NCI-H524 treated with DMSO at 0.1 percent for 48 hours (cell line): ENCODE data around the gene KCNQ1.

Experiments
- DNase-seq: peaks from one replicate; lab custom pipeline; 2025; lab: John Stamatoyannopoulos, UW

KCNQ1 gene

GRCh38 chr11:2535673-2536439 is 91.0 kb downstream of the KCNQ1 start:
- DNase-seq, result no peak

GRCh38 chr11:2536440-2536989 is 91.7 kb downstream of the KCNQ1 start:
- DNase-seq, result no peak

DNA sequence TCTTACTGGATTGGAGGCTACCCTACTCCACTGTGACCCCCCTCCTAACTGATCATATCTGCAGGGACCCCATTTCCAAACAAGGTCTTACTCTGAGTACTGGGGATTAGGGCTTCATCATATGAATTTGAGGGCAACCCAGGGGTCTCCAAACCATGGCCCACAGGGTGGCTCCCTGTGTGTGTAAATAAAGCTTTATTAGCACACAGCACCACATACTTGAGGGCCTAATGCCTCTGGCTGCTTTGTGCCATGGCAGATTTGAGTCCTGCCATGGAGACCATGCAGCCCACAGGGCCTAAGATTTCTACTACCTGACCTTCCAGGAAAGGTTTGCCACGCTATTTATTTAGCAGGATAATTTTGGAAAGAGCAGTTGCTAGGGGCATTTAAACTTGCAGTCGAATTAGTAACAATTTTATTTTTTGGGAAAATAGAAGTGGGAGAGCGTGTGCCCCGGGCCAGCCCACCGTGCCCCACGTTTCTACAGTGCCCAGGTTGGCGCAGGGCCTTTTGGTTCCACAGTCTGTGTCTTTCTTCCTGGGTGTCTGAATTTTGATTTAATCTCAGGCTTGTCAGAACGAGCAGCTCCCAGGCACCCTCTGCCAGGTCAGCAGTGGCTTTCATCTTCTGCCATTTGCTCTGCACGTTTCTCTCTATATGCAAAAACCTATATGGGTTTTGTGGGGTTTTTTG is 92.3 kb downstream of the KCNQ1 start:
- DNase-seq, result no peak

DNA sequence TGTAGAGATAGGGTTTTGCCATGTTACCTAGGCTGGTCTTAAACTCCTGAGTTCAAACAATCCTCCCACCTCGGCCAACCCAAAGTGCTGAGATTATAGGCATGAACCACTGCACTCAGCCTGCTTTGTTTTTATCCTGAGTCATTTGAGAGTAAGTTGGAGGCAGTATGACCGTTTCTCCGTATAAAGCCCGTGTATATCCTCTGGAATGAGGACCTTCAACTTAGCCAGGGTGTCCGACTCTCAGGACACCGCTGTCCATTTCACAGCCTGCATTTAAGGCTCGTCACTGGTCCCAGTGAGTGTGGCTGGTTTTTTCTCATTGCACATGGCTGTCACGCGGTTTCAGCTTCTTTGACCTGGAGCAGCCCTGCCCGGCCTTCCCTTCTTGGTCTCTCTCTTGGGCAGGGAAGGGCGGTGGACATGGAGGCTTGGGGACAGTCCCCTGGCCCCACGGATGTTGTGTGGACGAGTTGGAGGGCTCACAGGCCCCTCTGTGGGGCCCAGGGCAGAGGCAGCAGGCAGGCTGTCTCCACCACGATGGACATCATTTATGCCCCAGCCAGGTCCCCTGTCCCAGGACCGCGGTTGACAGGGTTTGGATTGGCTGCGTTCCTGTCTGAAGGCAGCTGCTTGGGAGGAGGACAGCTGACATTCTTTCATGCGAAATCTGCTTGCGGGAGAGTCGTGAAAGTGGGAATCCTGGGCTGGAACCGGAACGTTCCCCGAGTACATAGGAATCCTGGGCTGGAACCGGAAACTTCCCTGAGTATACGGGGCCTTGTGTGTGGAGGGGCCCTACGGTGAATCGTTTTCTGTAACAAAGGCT is 93.3 kb downstream of the KCNQ1 start:
- DNase-seq, result no peak

GRCh38 chr11:2538951-2539350 is 94.1 kb downstream of the KCNQ1 start:
- DNase-seq, result no peak

DNA sequence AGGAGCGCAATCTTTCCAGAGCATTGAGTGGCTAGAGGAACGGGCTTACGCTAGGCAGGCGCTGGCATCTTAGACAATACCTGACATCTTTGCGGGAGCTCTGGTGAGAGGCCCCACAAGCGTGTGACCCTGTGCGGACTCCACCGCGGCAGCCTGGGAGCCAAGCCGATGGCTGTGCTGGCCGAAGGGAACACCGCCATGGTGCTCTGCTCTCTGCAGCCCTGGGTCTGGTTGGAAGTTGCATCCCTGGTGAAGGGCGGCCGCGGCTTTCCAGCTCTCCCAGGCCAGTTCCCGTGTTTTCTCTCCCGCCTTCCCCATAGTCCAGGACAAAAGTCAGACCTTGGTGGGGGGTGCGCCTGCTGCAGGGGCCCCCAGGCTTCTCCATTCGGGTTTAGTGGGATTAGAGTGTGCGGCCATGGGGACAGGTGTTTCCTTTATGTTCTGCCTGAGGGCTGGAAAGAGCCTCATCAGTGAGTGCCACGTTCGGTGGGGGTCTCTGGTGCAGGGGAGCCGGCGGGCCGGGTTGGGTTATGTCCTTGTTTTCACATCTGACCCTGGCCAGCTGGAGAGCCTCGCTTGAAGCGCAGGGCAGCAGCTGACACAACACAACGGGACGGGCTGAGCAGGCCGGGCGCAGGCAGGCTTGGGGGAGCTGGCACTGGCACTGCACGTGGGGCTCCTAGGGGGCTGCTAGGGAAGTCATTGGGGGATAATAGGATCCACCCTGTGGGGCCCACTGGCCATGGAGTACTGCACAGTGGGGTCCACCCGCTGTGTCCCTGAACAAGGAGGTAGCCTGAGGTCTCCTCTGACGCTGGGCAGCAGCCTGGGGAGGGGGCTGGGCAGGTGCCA is 94.8 kb downstream of the KCNQ1 start:
- DNase-seq, result no peak

DNA sequence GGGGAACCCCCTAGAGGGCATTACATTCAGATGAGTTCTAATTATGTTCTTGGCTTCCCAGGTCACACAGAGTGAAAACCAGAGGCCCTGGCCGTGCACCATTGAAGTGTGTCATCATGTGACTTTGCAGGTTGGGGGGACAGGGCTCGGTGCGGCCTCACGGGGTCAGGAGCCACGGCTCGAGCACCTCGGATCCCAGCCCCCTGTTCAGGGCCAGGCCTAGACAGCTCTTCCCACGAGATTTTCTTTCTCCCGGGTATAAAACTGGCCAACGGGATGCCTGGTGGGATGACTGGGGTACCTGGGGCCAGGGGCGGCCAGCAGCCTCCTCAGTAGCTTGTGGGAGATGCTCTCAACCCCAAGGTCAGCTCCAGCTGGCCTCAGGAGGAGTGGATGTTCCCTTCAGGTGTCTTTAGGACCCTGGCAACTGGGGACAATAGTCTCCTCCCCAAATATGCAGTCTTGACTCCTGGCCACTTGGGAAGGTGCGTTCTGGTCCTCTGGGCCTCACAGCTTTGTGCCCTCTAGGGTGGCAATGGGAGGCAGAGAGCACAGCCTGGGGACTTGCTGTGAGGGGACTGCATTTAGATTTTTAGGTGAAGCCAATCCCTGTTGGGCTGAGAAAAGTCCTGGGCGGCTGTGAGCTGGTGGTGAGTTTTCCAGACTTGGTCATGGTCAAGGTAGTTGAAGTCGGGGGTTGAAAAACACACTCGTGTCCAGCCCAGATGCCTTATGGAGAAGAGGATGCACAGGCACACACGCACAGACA is 95.6 kb downstream of the KCNQ1 start:
- no peak for DNase-seq

DNA sequence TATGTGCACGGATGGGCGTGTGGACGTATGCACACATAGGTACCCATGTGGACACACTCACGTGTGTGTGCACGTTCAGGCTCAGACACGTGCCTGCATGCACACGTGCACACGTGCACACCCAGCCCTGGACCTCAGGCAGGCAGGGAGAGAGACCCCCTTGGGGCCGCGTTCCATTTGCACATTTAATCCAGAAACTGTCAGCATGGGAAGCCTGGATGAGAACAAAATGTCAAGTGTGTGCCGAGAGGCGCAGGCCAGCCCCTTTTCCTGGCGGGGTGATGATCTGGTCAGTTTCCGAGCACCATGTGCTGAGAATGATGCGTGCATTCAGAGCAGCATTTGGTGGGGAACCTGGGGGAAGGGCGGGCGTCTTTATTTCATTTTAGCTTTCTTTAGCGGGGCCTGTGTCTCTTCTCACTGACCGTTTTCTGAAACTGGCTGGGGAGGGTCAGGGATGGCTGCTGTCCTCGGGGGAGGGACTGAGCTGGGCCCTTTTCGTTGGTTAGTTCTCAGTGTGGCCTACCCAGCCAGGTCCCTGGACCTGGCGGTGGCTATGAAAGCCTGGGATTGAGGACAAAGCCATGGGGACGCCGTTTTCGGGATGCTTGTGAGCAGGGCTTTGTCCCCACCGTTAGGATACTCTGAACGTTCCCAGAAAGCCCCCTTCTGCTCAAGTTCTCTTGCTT is 96.3 kb downstream of the KCNQ1 start:
- DNase-seq, result no peak

GRCh38 chr11:2541881-2542361 is 97.1 kb downstream of the KCNQ1 start:
- no peak for DNase-seq

GRCh38 chr11:2542406-2542805 is 97.6 kb downstream of the KCNQ1 start:
- no peak for DNase-seq

DNA sequence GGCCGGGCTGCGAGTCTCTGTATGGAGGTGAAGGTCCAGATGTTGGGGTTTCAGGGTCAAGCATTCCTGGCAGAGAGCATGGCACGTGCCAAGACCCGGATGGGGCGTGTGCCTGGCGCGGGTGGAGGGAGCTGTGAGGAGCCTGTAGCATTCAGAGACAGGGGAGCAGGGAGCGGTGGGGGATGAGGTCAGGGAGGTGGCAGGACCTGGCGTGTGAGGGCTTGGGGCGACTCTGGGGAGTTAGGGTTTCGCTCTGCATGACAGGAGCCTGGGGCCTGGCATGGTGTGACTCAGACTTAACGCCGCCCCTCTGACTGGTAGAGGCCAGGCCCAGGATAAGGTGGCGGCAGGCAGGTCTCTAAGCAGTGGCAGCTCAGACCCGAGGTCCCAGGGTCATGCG is 103.0 kb downstream of the KCNQ1 start:
- DNase-seq, result no peak

GRCh38 chr11:2548596-2548995 is 103.8 kb downstream of the KCNQ1 start:
- no peak for DNase-seq

DNA sequence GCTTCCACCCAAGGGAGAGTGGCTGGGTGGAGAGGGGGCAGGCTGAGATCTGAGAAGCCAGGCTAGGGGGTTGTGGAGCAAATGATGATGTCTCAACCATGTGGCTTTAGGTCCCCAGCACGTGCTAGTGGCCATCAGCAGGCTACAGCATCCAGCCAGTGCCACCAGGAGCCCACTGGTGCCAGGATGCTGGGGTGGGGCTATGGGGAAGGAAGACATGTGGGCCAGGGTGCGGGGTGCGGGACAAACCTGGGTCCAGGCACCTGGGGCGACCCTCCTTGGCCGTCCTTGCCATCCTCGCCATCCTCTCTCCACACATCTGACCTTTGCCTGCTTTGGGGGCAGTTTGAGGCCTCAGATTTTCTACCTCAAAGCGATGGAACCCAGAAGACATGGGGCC is 104.3 kb downstream of the KCNQ1 start:
- no peak for DNase-seq

DNA sequence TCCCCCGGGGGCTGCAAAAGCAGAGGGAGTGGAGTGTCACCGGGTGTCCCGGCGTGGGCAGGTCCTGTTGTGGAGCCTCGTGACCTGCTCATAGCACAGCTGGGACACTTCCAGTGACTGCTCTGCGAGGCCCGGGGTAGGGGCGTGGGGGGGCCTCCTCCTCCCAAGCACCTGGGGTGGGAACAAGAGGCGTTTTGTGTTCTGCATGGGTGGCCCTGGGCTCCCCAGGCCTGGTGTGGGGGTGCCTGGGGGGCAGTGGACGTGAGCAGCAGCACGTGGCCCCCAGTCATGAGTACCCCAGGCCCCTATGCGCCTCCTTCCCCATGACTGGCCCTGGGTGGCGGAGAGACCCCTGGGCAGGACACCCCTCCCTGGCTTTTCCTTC is 104.7 kb downstream of the KCNQ1 start:
- DNase-seq, result no peak

- no peak for DNase-seq
Observed at GRCh38 chr11:2549876-2550605, 105.2 kb downstream of the KCNQ1 start.

DNA sequence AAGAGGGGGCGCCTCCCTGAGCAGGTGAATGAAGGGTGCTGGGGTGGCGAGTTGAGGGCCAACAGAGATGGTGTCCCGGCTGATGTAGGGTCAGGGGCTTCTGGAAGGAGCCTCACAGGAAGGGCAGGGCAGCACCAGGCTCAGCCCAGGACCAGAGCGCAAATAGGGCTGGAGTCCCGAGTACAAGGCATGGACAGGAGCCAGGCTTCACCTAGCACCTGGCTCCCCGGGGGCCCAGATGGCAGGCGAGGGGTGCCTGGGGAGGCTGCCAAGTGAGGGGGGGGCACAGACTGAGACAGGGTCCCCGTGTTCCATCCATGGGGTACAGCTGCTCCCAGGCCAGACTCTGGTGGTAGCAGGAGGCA is 105.8 kb downstream of the KCNQ1 start:
- DNase-seq, result no peak

- no peak for DNase-seq
Observed at GRCh38 chr11:2551131-2551530, 106.3 kb downstream of the KCNQ1 start.

GRCh38 chr11:2552210-2552609 is 107.4 kb downstream of the KCNQ1 start:
- DNase-seq, result no peak

DNA sequence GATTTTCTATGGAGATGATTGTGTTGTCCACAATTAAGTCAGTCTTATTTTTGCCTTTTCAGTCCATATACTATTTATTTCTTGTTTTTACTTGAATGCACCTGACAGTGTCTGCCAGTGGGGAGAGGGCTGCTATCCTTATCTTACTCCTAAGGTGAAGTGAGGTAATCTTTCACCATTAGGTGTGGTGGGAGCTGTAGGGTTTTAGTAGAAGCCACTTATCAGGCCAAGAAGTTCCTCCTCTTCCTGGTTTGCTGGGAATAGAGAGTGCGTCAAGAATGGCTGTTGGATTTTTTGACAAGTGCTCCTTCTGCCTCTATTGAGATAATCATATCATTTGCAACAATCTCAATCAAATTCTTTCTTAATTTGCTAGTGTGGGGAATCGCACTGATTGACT is 108.4 kb downstream of the KCNQ1 start:
- no peak for DNase-seq
